Natural killer cell (primary cell): ENCODE data around the gene CFAP77. TPM values are rescaled to one million over a fixed set of nuclear protein-coding genes. Genes with fewer than 3 reads are reported as not detected.
A peak's percentile ranks its signal among the peaks of the same experiment; 100 is the strongest.

Experiments used
- ATAC-seq, 3 donors: fragments of 150-1000 bp in 2 of 3; fragments of 200-7000 bp in 1 of 3; cut with Tn5 transposase; 1 replicate in 1 of 3; 2 replicates in 2 of 3; pipeline ENCODE4 v1.10.0; 2021; ENCODE audit warnings: mild to moderate bottlenecking in 2 of 3, moderate library complexity in 2 of 3
- DNase-seq, 2 donors: peaks; one replicate each; pipeline versions ENCODE4 v3.0.0 to v3.0.0-alpha.2; 2013 to 2021; ENCODE audit warnings: mixed read lengths in 1 of 2
- H3K27ac ChIP-seq: one replicate; pipeline ENCODE4 v1.5.1; 2013; ENCODE audit warnings: mild to moderate bottlenecking, low read length
- H3K27me3 ChIP-seq: one replicate; pipeline ENCODE4 v1.6.1; 2013; ENCODE audit warnings: low read length; ENCODE audit not compliant: control insufficient read depth, insufficient read depth
- H3K36me3 ChIP-seq: one replicate; pipeline ENCODE4 v1.6.1; 2013; ENCODE audit warnings: low read length; ENCODE audit not compliant: control insufficient read depth, insufficient read depth
- H3K4me1 ChIP-seq: one replicate; pipeline ENCODE4 v1.6.1; 2013; ENCODE audit warnings: low read length; ENCODE audit not compliant: control insufficient read depth, insufficient read depth
- H3K4me3 ChIP-seq: one replicate; pipeline ENCODE4 v1.5.1; 2013; ENCODE audit warnings: low read length
- H3K9me3 ChIP-seq: one replicate; pipeline ENCODE4 v1.6.1; 2013; ENCODE audit warnings: low read length; ENCODE audit not compliant: control insufficient read depth, insufficient read depth
- H3K27ac Mint-ChIP-seq, 2 donors: one replicate each; pipeline ENCODE4 v1.8.0; 2022; ENCODE audit warnings: mild to moderate bottlenecking in 2 of 2, mixed read lengths in 2 of 2, moderate library complexity in 1 of 2
- H3K27me3 Mint-ChIP-seq, 2 donors: one replicate each; pipeline ENCODE4 v1.8.0; 2022; ENCODE audit warnings: low read depth in 2 of 2, mixed read lengths in 2 of 2
- H3K36me3 Mint-ChIP-seq: one replicate; pipeline ENCODE4 v1.8.0; 2022; ENCODE audit warnings: mixed read lengths
- H3K4me1 Mint-ChIP-seq, 2 donors: one replicate each; pipeline ENCODE4 v1.8.0; 2022; ENCODE audit warnings: mixed read lengths in 2 of 2
- H3K4me3 Mint-ChIP-seq: one replicate; pipeline ENCODE4 v1.8.0; 2022; ENCODE audit warnings: mild to moderate bottlenecking, moderate library complexity, mixed read lengths
- H3K9me3 Mint-ChIP-seq, 2 donors: one replicate each; pipeline ENCODE4 v1.8.0; 2022; ENCODE audit warnings: mixed read lengths in 2 of 2
- CTCF ChIP-seq: fragments of 200-600 bp; IDR thresholded peaks from one replicate; pipeline ENCODE4 v1.8.0; 2022; ENCODE audit warnings: antibody characterized with exemption
- WGBS: methylation state at CpG from one replicate; pipeline ENCODE4 v1.1.7; 2013; ENCODE audit warnings: missing lambda C conversion rate; ENCODE audit not compliant: insufficient coverage; 5-methylcytosine and 5-hydroxymethylcytosine counted together
- intact Hi-C: fragments of 100-400 bp; cut with micrococcal nuclease; formaldehyde crosslinking; loops from one replicate; pipeline ENCODE4 v1.14.2; 2022
- total RNA-seq, 4 donors: library from RNA; stranded (reverse); fragments of 120-200 nt in 1 of 4; gene quantifications; one replicate each; pipeline versions ENCODE4 v1.2.3 to v1.2.4, GENCODE V29; 2013 to 2022

CFAP77 gene
- total RNA-seq, 3 donors from 2014 or later (not counting 1 experiment from before 2014, with no cell fraction given) = not detected

- Mint-ChIP-seq H3K36me3 (no peaks in the 10 kb centered on the region), H3K4me1 (peaks cover 17% of the 10 kb centered on the region in 2 donors), H3K9me3 (no peaks in the 10 kb centered on the region), H3K27me3 (peaks cover 18 to 39% of the 10 kb centered on the region in 2 donors), H3K4me3 (no peak overlapping the region), H3K27ac (no peak overlapping the region)
- no peak overlapping the region for H3K27ac ChIP-seq
- peaks cover 19% of the 10 kb centered on the region for H3K4me1 ChIP-seq
- H3K9me3 ChIP-seq = no peaks in the 10 kb centered on the region
- DNase-seq = no peak
- intact Hi-C loops = loop anchor here (2.0 to 5.0 kb wide), 2 partner anchors 94 to 467 kb away; partner anchors contain the start of gene CFAP77
- no peak overlapping the region for H3K4me3 ChIP-seq
- no peak for TF ChIP-seq CTCF
- WGBS = 97% methylated on average over 17 of the region's 17 CpGs
- H3K36me3 ChIP-seq = no peaks in the 10 kb centered on the region
- no peak for ATAC-seq
- H3K27me3 ChIP-seq = no peaks in the 10 kb centered on the region
Measured at GRCh38 chr9:132505991-132506655, 96.1 kb downstream of the CFAP77 start.

- peak in 1 of 3 donors; percentile 25 for ATAC-seq
- no peak overlapping the region for H3K27ac Mint-ChIP-seq
Measured at GRCh38 chr9:132506977-132507669, 97.1 kb downstream of the CFAP77 start.

GRCh38 chr9:132507670-132508469 is 97.9 kb downstream of the CFAP77 start:
- H3K27me3 ChIP-seq = no peaks in the 10 kb centered on the region
- no peaks in the 10 kb centered on the region for H3K36me3 ChIP-seq
- no peaks in the 10 kb centered on the region for H3K9me3 ChIP-seq
- H3K9me3 Mint-ChIP-seq = no peaks in the 10 kb centered on the region
- peak; percentile 60 to 84 for DNase-seq
- H3K4me1 Mint-ChIP-seq = peaks cover 17% of the 10 kb centered on the region in 2 donors
- peaks cover 18 to 45% of the 10 kb centered on the region in 2 donors for H3K27me3 Mint-ChIP-seq
- H3K4me3 Mint-ChIP-seq = peak overlapping the region; percentile 13
- peak; percentile 61 to 85 (median 82) for ATAC-seq
- intact Hi-C loops = loop anchor here (1.0 to 5.0 kb wide), 4 partner anchors 96 to 465 kb away; partner anchors contain the start of gene CFAP77
- TF ChIP-seq CTCF = peak; percentile 87
- no peak overlapping the region for H3K4me3 ChIP-seq
- H3K36me3 Mint-ChIP-seq = no peaks in the 10 kb centered on the region
- 49% methylated on average over 24 of the region's 24 CpGs for WGBS
- no peak overlapping the region for H3K27ac Mint-ChIP-seq
- H3K27ac ChIP-seq = no peak overlapping the region
- peaks cover 19% of the 10 kb centered on the region for H3K4me1 ChIP-seq

More at GRCh38 chr9:132506977-132507669, 97.1 kb downstream of the CFAP77 start:
- H3K9me3 ChIP-seq = no peaks in the 10 kb centered on the region
- no peaks in the 10 kb centered on the region for H3K9me3 Mint-ChIP-seq
- H3K27ac ChIP-seq = no peak overlapping the region
- no peaks in the 10 kb centered on the region for H3K36me3 ChIP-seq
- intact Hi-C loops = loop anchor here (1.0 to 5.0 kb wide), 3 partner anchors 95 to 466 kb away; partner anchors contain the start of gene CFAP77
- peaks cover 19% of the 10 kb centered on the region for H3K4me1 ChIP-seq
- H3K36me3 Mint-ChIP-seq = no peaks in the 10 kb centered on the region
- no peaks in the 10 kb centered on the region for H3K27me3 ChIP-seq
- peak overlapping the region; percentile 60 for H3K4me3 Mint-ChIP-seq
- DNase-seq = no peak
- WGBS = 28% methylated on average over 9 of the region's 9 CpGs
- TF ChIP-seq CTCF = no peak
- H3K4me1 Mint-ChIP-seq = peaks cover 17% of the 10 kb centered on the region in 2 donors
- H3K27me3 Mint-ChIP-seq = peaks cover 18 to 45% of the 10 kb centered on the region in 2 donors
- no peak overlapping the region for H3K4me3 ChIP-seq
